ENCODE measurements around the gene PLXDC1. TPM values are rescaled to one million over a fixed set of nuclear protein-coding genes. Genes with fewer than 3 reads are reported as not detected.

PLXDC1 gene
- total RNA-seq, 3 donors from 2014 or later, result 2.4 to 10.9 (median 5.6) TPM

- ATAC-seq (peak; percentile 31), DNase-seq (peak in 1 of 3 donors; percentile 68)
- intact Hi-C loops (cut with DNase I, micrococcal nuclease), result no loop called here
- peaks cover 8% of the 10 kb centered on the region for H3K4me1 ChIP-seq (ENCODE audit: low read depth)
- H3K36me3 ChIP-seq (ENCODE audit: low read depth), result no peaks in the 10 kb centered on the region
- TF ChIP-seq CTCF (IDR thresholded peaks at IDR 0.05), result no peak
- H3K4me3 ChIP-seq, result no peak overlapping the region
- H3K9me3 ChIP-seq, result no peaks in the 10 kb centered on the region
Measured at GRCh38 chr17:39186481-39187002, 35.1 kb upstream of the PLXDC1 start.

GRCh38 chr17:39183720-39184119 lies 32.3 kb upstream of the PLXDC1 start:
- Histone ChIP-seq H3K36me3 (ENCODE audit: low read depth) (no peaks in the 10 kb centered on the region), H3K9me3 (no peaks in the 10 kb centered on the region), H3K4me1 (ENCODE audit: low read depth) (peaks cover 12% of the 10 kb centered on the region), H3K4me3 (no peak overlapping the region)
- DNase-seq, result no peak
- TF ChIP-seq CTCF (IDR thresholded peaks at IDR 0.05), result no peak
- no peak for ATAC-seq
- intact Hi-C loops (cut with DNase I, micrococcal nuclease), result no loop called here

- Histone ChIP-seq H3K9me3 (no peaks in the 10 kb centered on the region), H3K4me1 (ENCODE audit: low read depth) (peaks cover 18% of the 10 kb centered on the region), H3K36me3 (ENCODE audit: low read depth) (no peaks in the 10 kb centered on the region), H3K4me3 (no peak overlapping the region)
- ATAC-seq (no peak), DNase-seq (no peak)
- intact Hi-C loops (cut with DNase I, micrococcal nuclease), result no loop called here
- TF ChIP-seq CTCF (IDR thresholded peaks at IDR 0.05), result no peak
Measured at GRCh38 chr17:39183045-39183444, 31.6 kb upstream of the PLXDC1 start.

- no peak for TF ChIP-seq CTCF (IDR thresholded peaks at IDR 0.05)
- Histone ChIP-seq H3K4me1 (ENCODE audit: low read depth) (peaks cover 14% of the 10 kb centered on the region), H3K9me3 (no peaks in the 10 kb centered on the region), H3K4me3 (no peak overlapping the region), H3K36me3 (ENCODE audit: low read depth) (no peaks in the 10 kb centered on the region)
- intact Hi-C loops (cut with DNase I, micrococcal nuclease), result no loop called here
- ATAC-seq, result no peak
- DNase-seq, result no peak
Measured at GRCh38 chr17:39181303-39181702, 29.9 kb upstream of the PLXDC1 start.

GRCh38 chr17:39178536-39178935 lies 27.1 kb upstream of the PLXDC1 start:
- H3K9me3 ChIP-seq, result no peaks in the 10 kb centered on the region
- H3K4me1 ChIP-seq (ENCODE audit: low read depth), result peaks cover 18% of the 10 kb centered on the region
- DNase-seq (peak in 1 of 3 donors; percentile 59), ATAC-seq (peak; percentile 93)
- no peak for TF ChIP-seq CTCF (IDR thresholded peaks at IDR 0.05)
- H3K36me3 ChIP-seq (ENCODE audit: low read depth), result no peaks in the 10 kb centered on the region
- intact Hi-C loops (cut with DNase I, micrococcal nuclease), result no loop called here
- no peak overlapping the region for H3K4me3 ChIP-seq

GRCh38 chr17:39177256-39177655 lies 25.8 kb upstream of the PLXDC1 start:
- H3K36me3 ChIP-seq (ENCODE audit: low read depth), result no peaks in the 10 kb centered on the region
- no peak overlapping the region for H3K4me3 ChIP-seq
- H3K9me3 ChIP-seq, result no peaks in the 10 kb centered on the region
- peak in 1 of 3 donors; percentile 25 for DNase-seq
- peaks cover 18% of the 10 kb centered on the region for H3K4me1 ChIP-seq (ENCODE audit: low read depth)
- peak; percentile 7 for ATAC-seq
- no peak for TF ChIP-seq CTCF (IDR thresholded peaks at IDR 0.05)
- intact Hi-C loops (cut with DNase I, micrococcal nuclease), result no loop called here
